NCI-H1048 (cell line): ENCODE measurements around the gene AQR.
A peak's percentile ranks its signal among the peaks of the same experiment; 100 is the strongest.
"Not testable (repeated sequence)": the region's sequence is repeated elsewhere in the genome, so short reads cannot be mapped to it uniquely, and the experiment has no call there.

Experiments
- DNase-seq: peaks from one replicate; lab custom pipeline; 2025; lab: John Stamatoyannopoulos, UW

The AQR gene

GRCh38 chr15:34813446-34814190 is 155.9 kb downstream of the AQR start:
- no peak for DNase-seq

GRCh38 chr15:34812868-34813365 is 156.6 kb downstream of the AQR start:
- DNase-seq: not testable (repeated sequence)

- no peak for DNase-seq
Measured at GRCh38 chr15:34812369-34812768, 157.2 kb downstream of the AQR start.

- DNase-seq: no peak
Measured at GRCh38 chr15:34810443-34811129, 159.0 kb downstream of the AQR start.

GRCh38 chr15:34809186-34809585 is 160.4 kb downstream of the AQR start:
- no peak for DNase-seq

GRCh38 chr15:34808016-34808415 is 161.5 kb downstream of the AQR start:
- no peak for DNase-seq

GRCh38 chr15:34807241-34807640 is 162.3 kb downstream of the AQR start:
- DNase-seq: not testable (repeated sequence)

GRCh38 chr15:34804776-34805175 is 164.8 kb downstream of the AQR start:
- no peak for DNase-seq

GRCh38 chr15:34804113-34804512 is 165.4 kb downstream of the AQR start:
- DNase-seq: peak; percentile 46

GRCh38 chr15:34802803-34803750 is 166.5 kb downstream of the AQR start:
- DNase-seq: no peak

- DNase-seq: no peak
Measured at GRCh38 chr15:34802371-34802770, 167.2 kb downstream of the AQR start.
